GM21717 (cell line): ENCODE data around the gene KLC4.
"Not testable (repeated sequence)": the region's sequence is repeated elsewhere in the genome, so short reads cannot be mapped to it uniquely, and the experiment has no call there.

ENCODE experiments used
- ATAC-seq: cut with Tn5 transposase; IDR thresholded peaks from one replicate; pipeline ENCODE4 v1.9.1; 2021; ENCODE audit warnings: mild to moderate bottlenecking, moderate library complexity; ENCODE audit not compliant: unreplicated experiment

The KLC4 gene

DNA sequence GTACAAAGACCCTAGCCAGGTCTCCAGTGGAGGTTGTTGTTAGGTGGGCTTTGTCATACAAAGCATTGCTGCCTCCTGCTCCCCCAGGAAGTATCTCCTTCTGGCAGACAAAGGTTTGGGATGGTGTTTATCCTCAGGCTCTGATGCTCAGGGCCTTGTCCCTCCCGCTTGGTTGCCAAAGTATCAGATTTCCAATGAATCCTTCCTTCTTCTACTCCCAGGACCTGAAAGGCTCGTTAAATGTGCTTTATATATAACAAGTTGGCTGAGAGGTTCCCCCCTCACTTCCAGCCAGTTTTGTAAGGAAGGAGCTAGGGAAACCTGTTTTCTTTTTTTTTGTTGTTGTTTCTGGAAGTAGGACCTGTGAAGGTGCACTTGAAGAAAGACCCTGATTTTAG, 31.1 kb downstream of the KLC4 start:
- ATAC-seq, result no peak

- no peak for ATAC-seq
Observed at GRCh38 chr6:43091020-43091419, 31.6 kb downstream of the KLC4 start.

GRCh38 chr6:43091436-43091991, 32.1 kb downstream of the KLC4 start:
- ATAC-seq, result no peak

- no peak for ATAC-seq
Observed at GRCh38 chr6:43092635-43093034, 33.2 kb downstream of the KLC4 start.

DNA sequence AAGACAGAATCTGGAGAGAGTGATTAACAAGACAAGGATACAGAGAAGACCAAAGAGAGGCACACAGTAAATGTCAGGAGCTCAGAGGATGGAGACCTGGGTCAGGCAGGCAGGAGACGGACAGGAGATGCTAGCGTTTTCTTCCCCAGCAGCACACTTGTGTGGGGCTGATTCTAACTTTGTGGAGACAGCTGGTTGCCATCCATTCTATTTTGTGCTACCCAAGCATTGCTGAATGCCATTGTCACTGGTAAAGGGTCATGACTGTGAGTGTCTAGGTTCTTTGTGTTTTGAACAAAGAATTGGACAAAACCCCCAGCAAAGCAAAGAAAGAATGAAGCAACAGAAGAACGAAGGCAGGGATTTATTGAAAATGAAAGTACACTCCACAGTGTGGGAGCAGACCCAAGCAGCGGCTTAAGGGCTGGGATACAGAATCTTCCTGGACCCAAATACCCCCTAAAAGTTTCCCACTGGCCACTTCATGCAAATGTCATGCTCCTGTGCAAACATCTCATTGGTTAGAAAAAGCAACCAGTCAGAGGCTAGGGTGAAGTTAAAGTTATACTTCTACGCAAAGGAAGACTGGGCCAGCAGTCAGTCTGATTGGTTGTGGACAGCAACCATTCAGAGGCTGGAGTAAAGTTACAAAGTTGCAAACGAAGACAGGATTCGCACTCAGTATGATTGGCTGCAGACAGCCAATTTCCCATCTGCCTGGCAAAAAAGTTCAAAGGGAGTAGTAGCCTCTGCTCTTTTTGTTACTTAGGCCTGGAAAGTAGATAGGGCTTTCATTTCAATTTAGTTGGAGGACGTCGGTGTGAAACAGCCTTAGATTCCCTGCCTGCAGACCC, 34.2 kb downstream of the KLC4 start:
- ATAC-seq, result no peak

DNA sequence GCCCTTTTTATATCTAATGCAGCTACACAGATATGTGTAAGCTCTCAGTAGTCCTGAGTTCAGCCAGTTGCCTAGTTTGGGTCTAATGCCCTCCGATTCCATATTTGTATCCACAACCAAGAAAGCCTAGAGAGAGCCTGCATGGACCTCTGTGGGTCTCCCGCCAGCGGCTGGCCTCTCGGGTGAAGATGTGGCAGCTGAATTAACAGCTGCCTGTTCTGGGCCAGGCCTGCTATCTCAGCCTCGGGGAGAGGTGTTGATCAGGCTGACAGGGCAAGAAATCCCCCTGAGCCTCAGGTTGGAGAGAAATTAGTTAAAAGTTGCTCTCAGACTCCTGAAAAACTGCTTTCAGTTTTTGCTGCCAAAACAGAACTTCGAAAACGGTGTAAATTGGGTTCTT, 36.5 kb downstream of the KLC4 start:
- ATAC-seq, result no peak

GRCh38 chr6:43096451-43097097, 37.1 kb downstream of the KLC4 start:
- ATAC-seq, result no peak

GRCh38 chr6:43097098-43097489, 37.7 kb downstream of the KLC4 start:
- ATAC-seq, result no peak

DNA sequence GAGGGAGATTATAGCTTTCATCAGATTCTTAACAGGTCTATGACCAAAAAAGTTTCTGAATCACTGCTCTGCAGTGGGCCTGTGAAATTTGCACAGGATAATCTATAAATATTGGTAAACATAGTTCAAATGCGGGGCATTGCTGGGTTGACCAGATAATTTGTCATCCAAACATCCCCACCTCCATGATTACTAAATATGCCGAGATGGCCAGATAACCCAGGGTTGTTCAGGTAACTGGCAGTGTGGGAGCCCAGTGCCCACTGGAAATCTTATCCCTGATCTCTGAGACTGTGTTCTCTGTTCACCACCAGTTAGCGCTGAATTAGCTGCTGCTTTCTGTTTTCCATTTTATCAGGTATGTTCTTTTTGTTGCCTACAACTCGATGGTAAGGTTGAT, 38.1 kb downstream of the KLC4 start:
- no peak for ATAC-seq

- ATAC-seq, result no peak
Observed at GRCh38 chr6:43101497-43101896, 42.1 kb downstream of the KLC4 start.

DNA sequence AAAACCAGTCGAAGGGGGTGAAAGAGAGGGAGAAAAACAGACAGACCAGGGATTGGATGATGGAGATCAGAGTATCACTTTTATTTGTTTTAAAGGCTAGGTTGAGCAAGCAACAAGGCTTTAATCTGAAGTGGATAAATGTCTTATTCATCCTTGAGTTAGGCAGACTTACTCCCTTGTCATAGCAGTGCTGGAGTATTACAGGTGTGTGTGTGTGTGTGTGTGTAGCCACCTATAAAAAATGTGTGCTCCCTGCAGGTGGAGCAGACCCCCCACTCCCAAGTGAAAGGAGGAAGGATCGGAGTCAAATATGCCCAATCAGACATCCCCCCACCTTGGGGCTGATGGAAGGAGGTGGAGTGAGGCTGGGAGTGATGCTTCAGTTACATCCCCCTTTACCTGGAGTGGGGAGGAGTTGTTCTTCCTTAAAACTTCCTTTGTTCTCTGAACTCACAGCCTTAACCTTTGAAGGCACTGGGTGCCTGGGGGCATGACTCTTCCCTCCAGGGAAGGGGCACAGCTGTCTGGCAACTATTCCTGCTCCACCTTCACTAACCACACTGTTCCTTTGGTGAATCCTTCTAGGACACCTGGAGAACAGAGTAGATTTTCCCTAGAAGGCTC, 43.9 kb downstream of the KLC4 start:
- ATAC-seq, result no peak

DNA sequence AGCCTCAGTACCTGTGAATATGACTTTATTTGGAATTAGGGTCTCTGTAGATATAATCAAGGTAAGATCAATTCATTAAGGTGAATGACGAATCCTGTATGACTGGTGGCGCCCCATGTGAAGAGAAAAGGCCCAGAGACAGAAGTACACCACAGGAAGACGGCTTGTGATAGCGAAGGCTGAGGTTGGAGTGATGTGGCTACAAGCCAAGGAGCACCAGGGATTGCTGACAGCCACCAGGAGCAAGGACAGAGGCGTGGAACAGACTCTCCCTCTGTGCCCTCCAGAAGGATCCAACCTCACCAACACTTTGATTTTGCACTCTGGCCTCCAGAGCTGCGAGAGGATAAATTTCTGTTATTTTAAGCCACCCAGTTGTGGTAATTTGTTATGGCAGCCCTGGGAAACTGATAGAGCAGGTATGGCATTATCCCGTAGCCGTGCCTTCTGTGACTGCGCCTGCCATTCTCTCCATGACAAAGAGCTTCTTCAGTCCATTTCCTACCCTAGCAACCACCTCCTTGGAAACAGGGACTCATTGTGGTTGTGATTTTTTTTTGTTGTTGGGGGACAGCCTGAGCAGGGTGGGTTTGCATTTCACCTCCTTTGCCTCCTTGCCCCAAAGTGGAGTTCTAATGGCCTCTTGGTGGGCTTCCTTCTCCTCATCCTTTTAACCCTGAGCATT, 46.2 kb downstream of the KLC4 start:
- ATAC-seq, result no peak

DNA sequence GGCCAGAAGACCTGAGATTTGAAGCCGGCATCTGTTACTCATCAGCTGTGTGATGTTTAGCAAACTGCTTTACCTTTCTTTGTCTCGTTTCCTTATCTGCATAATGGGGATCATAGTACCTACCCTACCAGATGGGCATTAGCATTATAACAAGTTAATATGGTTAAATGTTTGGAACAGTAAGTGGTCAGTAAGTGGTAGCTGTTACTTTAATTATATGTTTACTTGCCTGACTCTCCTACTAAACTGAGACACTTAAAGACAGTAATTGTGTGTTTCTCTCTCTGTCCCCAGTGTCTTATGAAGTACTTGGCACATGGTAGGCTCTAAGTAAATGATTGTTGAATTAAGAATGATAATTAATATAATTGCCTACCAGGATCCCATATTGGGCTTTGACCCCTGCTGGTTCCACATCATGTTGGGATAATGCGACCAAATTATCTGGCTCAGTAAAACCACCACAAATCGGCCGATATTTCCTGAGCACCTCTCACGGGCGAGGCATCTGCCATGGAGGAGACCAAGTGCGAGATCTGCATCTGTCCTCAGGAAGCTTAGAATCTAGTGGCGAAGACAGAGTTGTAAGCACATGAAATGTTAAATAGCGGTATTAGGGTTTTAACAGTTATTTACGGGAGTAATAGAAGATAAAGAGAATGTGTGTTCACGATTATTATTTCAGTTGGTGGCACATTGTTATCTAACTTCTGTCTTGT, 48.1 kb downstream of the KLC4 start:
- no peak for ATAC-seq

DNA sequence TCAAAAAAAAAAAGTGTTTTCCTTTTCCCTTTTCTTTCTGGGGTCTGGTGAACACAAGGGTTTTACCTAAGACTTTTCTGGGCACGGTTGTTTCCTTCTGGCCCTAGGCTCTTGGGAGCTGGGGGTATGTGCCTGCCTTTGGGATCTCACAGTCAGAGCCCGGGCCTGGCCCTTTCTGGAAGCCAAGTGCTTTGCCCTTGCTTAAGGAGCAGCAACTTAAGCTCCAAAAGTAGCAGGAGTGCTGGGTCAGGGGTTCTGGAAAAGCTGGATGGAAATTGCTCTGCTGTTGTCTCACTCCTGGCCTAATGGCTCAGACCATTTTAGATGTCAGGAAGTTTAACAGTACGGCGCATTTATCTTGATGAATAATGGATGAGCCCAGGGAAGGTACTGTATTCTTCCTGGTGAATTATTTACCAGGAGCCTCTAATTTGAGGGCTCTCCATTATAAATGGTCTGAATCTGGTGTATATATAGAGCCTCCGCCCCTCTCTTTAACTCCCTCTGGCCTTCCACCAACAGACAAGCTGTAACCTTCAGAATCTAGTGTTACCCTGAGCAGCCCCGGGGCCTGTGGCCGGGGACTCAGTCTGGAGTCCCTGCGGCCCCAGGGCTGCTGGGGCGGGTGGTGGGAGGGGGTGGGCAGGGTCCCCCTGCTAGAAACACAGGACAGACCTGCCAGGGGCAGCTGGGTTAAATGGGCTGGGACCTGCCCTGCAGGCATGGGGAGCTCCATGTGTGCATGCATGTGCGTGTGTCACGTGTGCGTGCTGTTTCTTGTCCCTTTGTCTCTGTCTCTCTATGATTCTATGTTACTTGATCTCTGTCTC, 54.2 kb downstream of the KLC4 start:
- ATAC-seq, result no peak

DNA sequence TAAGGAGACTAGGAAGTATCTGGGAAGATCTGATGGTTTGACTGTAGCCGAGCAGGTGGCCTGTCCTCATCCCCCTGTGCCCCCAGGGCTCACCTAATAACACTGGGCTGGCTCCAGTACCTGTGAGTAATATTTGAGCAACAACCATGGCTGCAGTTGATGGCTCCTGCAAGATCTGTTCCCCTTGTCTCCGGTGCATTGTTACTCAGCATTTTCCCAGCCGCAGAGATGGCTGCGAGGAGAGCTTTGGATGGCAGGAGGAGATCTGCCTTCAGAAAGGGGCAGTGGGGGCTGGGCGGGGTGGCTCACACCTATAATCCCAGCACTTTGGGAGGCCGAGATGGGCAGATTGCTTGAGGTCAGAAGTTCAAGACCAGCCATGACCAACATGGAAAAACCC, 55.9 kb downstream of the KLC4 start:
- ATAC-seq, result no peak

- ATAC-seq, result not testable (repeated sequence)
Observed at GRCh38 chr6:43117466-43117865, 58.0 kb downstream of the KLC4 start.

DNA sequence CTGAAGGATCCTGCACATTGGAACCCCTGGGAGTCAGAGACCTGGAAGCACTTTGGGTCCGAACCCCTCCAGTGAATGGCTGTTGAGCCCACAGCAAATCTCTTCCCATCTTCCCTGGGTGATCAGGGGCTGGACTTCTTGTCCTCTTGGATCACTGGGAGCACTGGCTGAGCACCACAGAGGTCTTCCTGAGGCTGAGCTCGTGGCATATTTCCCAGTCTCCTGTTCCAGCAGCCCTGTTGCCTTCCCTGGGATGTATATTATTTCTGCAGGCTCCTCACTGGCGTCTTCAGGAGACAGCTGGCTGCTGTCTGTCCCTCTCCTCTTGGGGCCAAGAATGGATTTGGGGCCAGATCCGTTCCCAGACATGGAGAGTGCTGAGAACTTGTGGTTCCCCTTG, 60.1 kb downstream of the KLC4 start:
- no peak for ATAC-seq

DNA sequence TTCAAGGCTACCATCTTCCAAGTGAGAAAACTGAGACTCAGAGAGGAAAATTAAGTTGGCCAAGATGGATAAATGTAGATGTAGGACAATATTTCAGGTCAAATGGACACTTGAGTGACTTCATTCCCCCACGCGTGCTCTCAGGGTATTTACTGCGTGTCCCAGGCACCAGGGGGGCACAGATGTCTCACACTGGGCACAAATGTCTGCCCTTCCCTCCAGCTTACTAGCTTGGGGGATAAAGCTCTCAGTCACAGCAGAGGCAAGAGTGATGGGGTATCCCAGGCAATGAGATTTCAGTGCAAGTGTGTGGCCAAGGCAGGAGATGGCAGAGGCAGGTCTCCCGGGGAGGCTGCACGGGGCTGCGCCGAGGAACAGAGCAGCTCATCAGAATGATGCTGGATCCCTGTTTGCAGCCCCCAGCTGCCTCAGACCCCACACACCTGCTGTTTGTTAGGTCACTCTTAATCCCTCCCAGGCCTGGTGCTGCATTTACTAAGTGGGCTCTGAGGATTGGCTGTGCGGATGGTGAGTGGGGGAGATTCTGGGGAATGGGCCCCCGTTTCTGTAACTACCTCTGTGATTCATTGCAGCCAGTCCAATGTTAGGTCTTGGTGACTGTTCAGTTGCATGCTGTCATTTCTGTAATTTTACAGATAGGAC, 60.8 kb downstream of the KLC4 start:
- ATAC-seq, result no peak
